Naive B cell (primary cell): ENCODE measurements around the gene CPPED1. TPM values are rescaled to one million over a fixed set of nuclear protein-coding genes. Genes with fewer than 3 reads are reported as not detected.
A peak's percentile ranks its signal among the peaks of the same experiment; 100 is the strongest.

Experiments
- ATAC-seq, 2 donors: fragments of 150-1000 bp; cut with Tn5 transposase; 2 replicates each; pipeline ENCODE4 v1.10.0; 2021; ENCODE audit warnings: low read depth in 2 of 2, mild to moderate bottlenecking in 2 of 2, moderate library complexity in 2 of 2
- DNase-seq: peaks from one replicate; pipeline ENCODE4 v3.0.0; 2022
- H3K27ac Mint-ChIP-seq, 6 donors: one replicate each; pipeline ENCODE4 v1.8.0; 2020 to 2022; ENCODE audit warnings: mild to moderate bottlenecking in 6 of 6, mixed read lengths in 6 of 6, moderate library complexity in 5 of 6, inconsistent platforms in 2 of 6
- H3K27me3 Mint-ChIP-seq, 3 donors: one replicate each; pipeline ENCODE4 v1.8.0; 2021 to 2022; ENCODE audit warnings: mixed read lengths in 3 of 3, mild to moderate bottlenecking in 1 of 3
- H3K36me3 Mint-ChIP-seq, 2 donors: one replicate each; pipeline ENCODE4 v1.8.0; 2020 to 2022; ENCODE audit warnings: mixed read lengths in 2 of 2, inconsistent platforms in 1 of 2, mild to moderate bottlenecking in 1 of 2
- H3K4me1 Mint-ChIP-seq, 3 donors: one replicate each; pipeline ENCODE4 v1.8.0; 2020 to 2022; ENCODE audit warnings: mixed read lengths in 3 of 3, inconsistent platforms in 1 of 3, mild to moderate bottlenecking in 1 of 3, moderate library complexity in 1 of 3
- H3K4me3 Mint-ChIP-seq, 8 donors: one replicate each; pipeline ENCODE4 v1.8.0; 2020 to 2022; ENCODE audit warnings: mild to moderate bottlenecking in 8 of 8, mixed read lengths in 8 of 8, moderate library complexity in 8 of 8, inconsistent platforms in 2 of 8
- H3K9me3 Mint-ChIP-seq, 7 donors: one replicate each; pipeline ENCODE4 v1.8.0; 2020 to 2022; ENCODE audit warnings: mixed read lengths in 7 of 7, mild to moderate bottlenecking in 5 of 7, inconsistent platforms in 2 of 7, moderate library complexity in 1 of 7
- polyA plus RNA-seq, 6 donors: library from polyadenylated mRNA; unstranded; fragments of 300-500 nt; fragmentation: Illumina TruSeq; gene quantifications; one replicate each; pipeline ENCODE4 v1.2.3, GENCODE V29; 2021; ENCODE audit warnings: low read depth in 6 of 6

CPPED1 gene
- polyA plus RNA-seq, 6 donors from 2014 or later, result 1.9 to 9.1 (median 8.2) TPM

- Mint-ChIP-seq H3K27me3 (no peaks in the 10 kb centered on the region), H3K9me3 (peaks cover 22 to 48% (median 30%) of the 10 kb centered on the region in 7 donors), H3K27ac (no peak overlapping the region), H3K4me1 (no peaks in the 10 kb centered on the region), H3K4me3 (no peak overlapping the region), H3K36me3 (peaks cover 29 to 51% of the 10 kb centered on the region in 2 donors)
- no peak for ATAC-seq
- no peak for DNase-seq
Measured at GRCh38 chr16:12735805-12736204, 67.9 kb downstream of the CPPED1 start.

GRCh38 chr16:12732600-12732999, 71.1 kb downstream of the CPPED1 start:
- ATAC-seq (no peak), DNase-seq (no peak)
- peak overlapping the region in 1 of 8 donors; percentile 60 for H3K4me3 Mint-ChIP-seq
- H3K27me3 Mint-ChIP-seq, result no peaks in the 10 kb centered on the region
- no peak overlapping the region for H3K27ac Mint-ChIP-seq
- H3K4me1 Mint-ChIP-seq, result no peaks in the 10 kb centered on the region
- peaks cover 24 to 43% of the 10 kb centered on the region in 2 donors for H3K36me3 Mint-ChIP-seq
- H3K9me3 Mint-ChIP-seq, result peaks cover 19 to 43% (median 29%) of the 10 kb centered on the region in 7 donors

- no peak overlapping the region for H3K4me3 Mint-ChIP-seq
- DNase-seq, result no peak
- H3K9me3 Mint-ChIP-seq, result peaks cover 15 to 41% (median 26%) of the 10 kb centered on the region in 7 donors
- no peaks in the 10 kb centered on the region for H3K27me3 Mint-ChIP-seq
- H3K36me3 Mint-ChIP-seq, result peaks cover 23 to 32% of the 10 kb centered on the region in 2 donors
- H3K27ac Mint-ChIP-seq, result peak overlapping the region in 1 of 6 donors; percentile 23
- no peak for ATAC-seq
- no peaks in the 10 kb centered on the region for H3K4me1 Mint-ChIP-seq
Measured at GRCh38 chr16:12729448-12729847, 74.2 kb downstream of the CPPED1 start.

- H3K27me3 Mint-ChIP-seq, result no peaks in the 10 kb centered on the region
- H3K4me1 Mint-ChIP-seq, result no peaks in the 10 kb centered on the region
- DNase-seq (no peak), ATAC-seq (no peak)
- peaks cover 22 to 32% of the 10 kb centered on the region in 2 donors for H3K36me3 Mint-ChIP-seq
- no peak overlapping the region for H3K27ac Mint-ChIP-seq
- H3K4me3 Mint-ChIP-seq, result no peak overlapping the region
- peaks cover 14 to 38% (median 24%) of the 10 kb centered on the region in 7 donors for H3K9me3 Mint-ChIP-seq
Measured at GRCh38 chr16:12728469-12728868, 75.2 kb downstream of the CPPED1 start.

- peaks cover 9 to 11% of the 10 kb centered on the region in 2 donors for H3K36me3 Mint-ChIP-seq
- H3K27me3 Mint-ChIP-seq, result no peaks in the 10 kb centered on the region
- peaks cover 0 to 14% (median 6%) of the 10 kb centered on the region in 7 donors for H3K9me3 Mint-ChIP-seq
- no peaks in the 10 kb centered on the region for H3K4me1 Mint-ChIP-seq
- no peak overlapping the region for H3K4me3 Mint-ChIP-seq
- H3K27ac Mint-ChIP-seq, result peak overlapping the region in 1 of 6 donors; percentile 95
- DNase-seq (no peak), ATAC-seq (no peak)
Measured at GRCh38 chr16:12724226-12724625, 79.5 kb downstream of the CPPED1 start.

- ATAC-seq, result no peak
- no peak for DNase-seq
- H3K27ac Mint-ChIP-seq, result peak overlapping the region in 2 of 6 donors; percentile 15 to 76
- H3K9me3 Mint-ChIP-seq, result peaks cover 0 to 18% (median 6%) of the 10 kb centered on the region in 7 donors
- H3K4me3 Mint-ChIP-seq, result no peak overlapping the region
- H3K27me3 Mint-ChIP-seq, result no peaks in the 10 kb centered on the region
- no peaks in the 10 kb centered on the region for H3K4me1 Mint-ChIP-seq
- H3K36me3 Mint-ChIP-seq, result peaks cover 9 to 11% of the 10 kb centered on the region in 2 donors
Measured at GRCh38 chr16:12723681-12724080, 80.0 kb downstream of the CPPED1 start.

GRCh38 chr16:12721841-12722421, 81.8 kb downstream of the CPPED1 start:
- H3K4me3 Mint-ChIP-seq, result no peak overlapping the region
- H3K27ac Mint-ChIP-seq, result peak overlapping the region in 1 of 6 donors; percentile 14
- no peak for ATAC-seq

GRCh38 chr16:12719972-12720371, 83.7 kb downstream of the CPPED1 start:
- ATAC-seq (no peak), DNase-seq (no peak)
- Mint-ChIP-seq H3K27ac (no peak overlapping the region), H3K4me1 (no peaks in the 10 kb centered on the region), H3K27me3 (no peaks in the 10 kb centered on the region), H3K9me3 (peaks cover 4 to 17% (median 8%) of the 10 kb centered on the region in 7 donors), H3K36me3 (peaks cover 9 to 11% of the 10 kb centered on the region in 2 donors), H3K4me3 (no peak overlapping the region)

More at GRCh38 chr16:12721841-12722421, 81.8 kb downstream of the CPPED1 start:
- H3K36me3 Mint-ChIP-seq, result peaks cover 9 to 11% of the 10 kb centered on the region in 2 donors
- no peaks in the 10 kb centered on the region for H3K27me3 Mint-ChIP-seq
- no peaks in the 10 kb centered on the region for H3K4me1 Mint-ChIP-seq
- H3K9me3 Mint-ChIP-seq, result peaks cover 0 to 20% (median 8%) of the 10 kb centered on the region in 7 donors
- DNase-seq, result no peak

- no peak for ATAC-seq
- no peak overlapping the region for H3K4me3 Mint-ChIP-seq
- no peak overlapping the region for H3K27ac Mint-ChIP-seq
- no peaks in the 10 kb centered on the region for H3K27me3 Mint-ChIP-seq
- no peak for DNase-seq
- peaks cover 0 to 13% of the 10 kb centered on the region in 2 donors for H3K36me3 Mint-ChIP-seq
- H3K9me3 Mint-ChIP-seq, result peaks cover 0 to 18% (median 12%) of the 10 kb centered on the region in 7 donors
- H3K4me1 Mint-ChIP-seq, result no peaks in the 10 kb centered on the region
Measured at GRCh38 chr16:12716658-12717057, 87.0 kb downstream of the CPPED1 start.

GRCh38 chr16:12709807-12710206, 93.9 kb downstream of the CPPED1 start:
- no peak overlapping the region for H3K4me3 Mint-ChIP-seq
- peaks cover 0 to 8% (median 5%) of the 10 kb centered on the region in 7 donors for H3K9me3 Mint-ChIP-seq
- H3K27ac Mint-ChIP-seq, result no peak overlapping the region
- no peaks in the 10 kb centered on the region for H3K4me1 Mint-ChIP-seq
- no peaks in the 10 kb centered on the region for H3K27me3 Mint-ChIP-seq
- ATAC-seq (no peak), DNase-seq (no peak)
- H3K36me3 Mint-ChIP-seq, result peaks cover 0 to 16% of the 10 kb centered on the region in 2 donors

- ATAC-seq, result no peak
- no peak overlapping the region for H3K4me3 Mint-ChIP-seq
Measured at GRCh38 chr16:12708266-12708665, 95.4 kb downstream of the CPPED1 start.

GRCh38 chr16:12706628-12707027, 97.1 kb downstream of the CPPED1 start:
- no peak for ATAC-seq
- Mint-ChIP-seq H3K27me3 (no peaks in the 10 kb centered on the region), H3K4me1 (no peaks in the 10 kb centered on the region), H3K9me3 (peaks cover 0 to 4% (median 0%) of the 10 kb centered on the region in 7 donors), H3K36me3 (peaks cover 0 to 9% of the 10 kb centered on the region in 2 donors), H3K27ac (peak overlapping the region in 1 of 6 donors; percentile 28), H3K4me3 (peak overlapping the region in 1 of 8 donors; percentile 70)
- DNase-seq, result no peak

More at GRCh38 chr16:12708266-12708665, 95.4 kb downstream of the CPPED1 start:
- no peak overlapping the region for H3K27ac Mint-ChIP-seq
- peaks cover 0 to 9% of the 10 kb centered on the region in 2 donors for H3K36me3 Mint-ChIP-seq
- peaks cover 0 to 4% (median 0%) of the 10 kb centered on the region in 7 donors for H3K9me3 Mint-ChIP-seq
- no peaks in the 10 kb centered on the region for H3K27me3 Mint-ChIP-seq
- H3K4me1 Mint-ChIP-seq, result no peaks in the 10 kb centered on the region
- DNase-seq, result no peak

- H3K4me3 Mint-ChIP-seq, result no peak overlapping the region
- H3K27me3 Mint-ChIP-seq, result no peaks in the 10 kb centered on the region
- H3K27ac Mint-ChIP-seq, result no peak overlapping the region
- no peaks in the 10 kb centered on the region for H3K4me1 Mint-ChIP-seq
- H3K36me3 Mint-ChIP-seq, result peaks cover 0 to 9% of the 10 kb centered on the region in 2 donors
- H3K9me3 Mint-ChIP-seq, result peaks cover 0 to under 1% (median 0%) of the 10 kb centered on the region in 7 donors
- DNase-seq, result no peak
- ATAC-seq, result no peak
Measured at GRCh38 chr16:12704492-12705111, 99.1 kb downstream of the CPPED1 start.

- peak overlapping the region in 1 of 6 donors; percentile 9 for H3K27ac Mint-ChIP-seq
- no peaks in the 10 kb centered on the region for H3K4me1 Mint-ChIP-seq
- ATAC-seq, result no peak
- no peaks in the 10 kb centered on the region for H3K9me3 Mint-ChIP-seq
- H3K4me3 Mint-ChIP-seq, result no peak overlapping the region
- H3K36me3 Mint-ChIP-seq, result peaks cover 0 to 9% of the 10 kb centered on the region in 2 donors
- no peaks in the 10 kb centered on the region for H3K27me3 Mint-ChIP-seq
- no peak for DNase-seq
Measured at GRCh38 chr16:12703935-12704334, 99.8 kb downstream of the CPPED1 start.
